Pancreas (tissue), 10 donors: ENCODE data around the gene HINT2. TPM values are rescaled to one million over a fixed set of nuclear protein-coding genes. Genes with fewer than 3 reads are reported as not detected.
A peak's percentile ranks its signal among the peaks of the same experiment; 100 is the strongest.

Experiments used
- ATAC-seq, 4 donors: fragments of 200-7000 bp; cut with Tn5 transposase; one replicate each; pipeline versions ENCODE4 v1.8.0 to v1.9.1; 2020; ENCODE audit warnings: mild to moderate bottlenecking in 4 of 4, moderate library complexity in 4 of 4
- DNase-seq, 6 donors: peaks; one replicate each; pipeline ENCODE4 v3.0.0-alpha.2; 2020
- FAIRE-seq: peaks from 2 replicates; lab custom pipeline; 2012; peaks lifted over from hg19 to GRCh38; lab: Jason Lieb, UNC
- H3K27ac ChIP-seq, 4 donors: fragments of 200-600 bp; sonication (generic); 1 replicate in 3 of 4; 2 replicates in 1 of 4; pipeline versions ENCODE4 v1.5.0 to v1.8.0; 2020
- H3K27me3 ChIP-seq, 4 donors: fragments of 200-600 bp; one replicate each; pipeline ENCODE4 v1.8.0; 2021
- H3K36me3 ChIP-seq, 3 donors: fragments of 200-600 bp; sonication (generic) in 1 of 3; one replicate each; pipeline versions ENCODE4 v1.5.0 to v1.8.0; 2020 to 2021
- H3K4me1 ChIP-seq, 3 donors: fragments of 200-600 bp; one replicate each; pipeline ENCODE4 v1.8.0; 2021
- H3K4me3 ChIP-seq, 4 donors: fragments of 200-600 bp; sonication (generic) in 2 of 4; one replicate each; pipeline versions ENCODE4 v1.5.0 to v1.8.0; 2020 to 2021
- H3K9me3 ChIP-seq, 4 donors: fragments of 200-600 bp; one replicate each; pipeline ENCODE4 v1.8.0; 2021
- CTCF ChIP-seq, 4 donors: fragments of 200-600 bp; sonication (generic) in 3 of 4; IDR thresholded peaks; one replicate each; pipeline versions ENCODE4 v1.5.0 to v1.8.0; 2021; ENCODE audit warnings: antibody characterized with exemption in 4 of 4
- WGBS, 2 donors: extraction: QIAGEN DNeasy Blood & Tissue Kit; methylation state at CpG; one replicate each; pipeline ENCODE4 v1.1.7; 2013; 5-methylcytosine and 5-hydroxymethylcytosine counted together
- intact Hi-C, 3 donors: fragments of 100-400 bp; cut with DNase I; formaldehyde crosslinking; loops; one replicate each; pipeline versions ENCODE4 v1.11.1 to v1.14.2; 2022
- polyA plus RNA-seq, 2 donors: library from polyadenylated mRNA; stranded (reverse); fragments of 200-250 nt; gene quantifications; one replicate each; pipeline ENCODE4 v1.2.3, GENCODE V29; 2013
- total RNA-seq, 6 donors: library from RNA; stranded (reverse); fragmentation: NEBNext Ultra II Directional in 4 of 6; extraction: Animal tissue kit (Norgen Biotek cat#: 25700) in 4 of 6; gene quantifications; one replicate each; pipeline versions ENCODE4 v1.2.1 to v1.2.4, GENCODE V29; 2021 to 2023
- donor health status: healthy with polysubstance abuse.
- donor health status: DM: no; HTN: no; CAD: no; lungs with moderate emphysema.
- donor health status: DM: no; HTN: no; CAD: no.
- donor health status: control.
- donor health status: control.
- donor health status: Bipolar disorder and iron deficiency.
- donor health status: DM: yes; HTN: yes; CAD: no.
- donor health status: DM: no; HTN: no; CAD: no.
- donor health status: DM: no; HTN: no; CAD: no.
- donor health status: DM: yes; HTN: yes; CAD: no.

Gene HINT2
- total and polyA plus RNA-seq, 8 donors = 20.6 to 64.2 (median 34.0) TPM

DNA sequence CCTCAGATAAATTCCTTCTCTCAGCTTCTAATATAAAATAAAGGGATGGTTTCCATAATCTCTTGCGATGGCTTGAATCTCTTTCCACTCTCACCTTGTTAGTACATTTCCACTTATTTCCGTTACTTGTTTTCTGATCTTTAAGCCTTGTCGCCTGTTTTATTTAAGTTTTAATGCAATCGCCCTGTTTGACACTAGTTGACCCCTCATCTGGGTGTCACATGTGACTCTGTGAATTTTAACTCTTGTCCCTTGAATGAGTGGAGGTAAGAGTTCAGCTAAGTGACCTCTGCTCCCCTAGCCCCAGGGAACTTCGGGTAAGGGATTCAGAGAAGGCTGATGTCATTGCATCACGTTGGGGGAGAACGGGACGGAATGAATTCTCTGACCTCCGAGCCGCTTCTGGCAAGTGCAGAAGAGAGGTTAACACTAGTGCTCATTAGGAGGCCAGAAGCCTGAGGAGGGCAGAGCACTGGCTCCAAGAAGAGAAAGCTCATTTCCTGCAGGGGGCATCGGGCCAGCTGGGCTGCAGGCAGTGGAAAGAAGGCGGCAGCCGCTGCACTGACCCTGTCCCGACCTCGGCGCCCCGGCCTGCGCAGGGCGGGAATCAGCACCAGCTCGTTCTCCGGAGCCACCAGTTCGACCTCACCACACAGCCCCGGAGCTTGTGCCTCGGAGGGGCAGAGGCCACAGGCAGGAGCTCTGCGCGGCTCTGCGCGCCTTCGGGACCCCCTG is 569 bp downstream of the HINT2 start:
- 4 to 6% methylated on average over 29 of the region's 29 CpGs for WGBS, 2 donors
- FAIRE-seq (no peak), ATAC-seq (peak; percentile 33 to 62 (median 46)), DNase-seq (peak; percentile 59 to 85 (median 74))
- intact Hi-C loops = loop anchor here in 1 of 3 donors (10.0 kb wide), 1 partner anchor 59 kb away; the partner anchor contains the start of gene MSMP
- TF ChIP-seq CTCF (IDR thresholded peaks at IDR 0.05) = no peak
- H3K4me1 ChIP-seq = peaks cover 0 to 20% (median 9%) of the 10 kb centered on the region in 3 donors
- no peaks in the 10 kb centered on the region for H3K27me3 ChIP-seq
- no peaks in the 10 kb centered on the region for H3K36me3 ChIP-seq
- peak overlapping the region; percentile 92 to 100 (median 97) for H3K27ac ChIP-seq
- no peaks in the 10 kb centered on the region for H3K9me3 ChIP-seq
- peak overlapping the region; percentile 39 to 97 (median 84) for H3K4me3 ChIP-seq

DNA sequence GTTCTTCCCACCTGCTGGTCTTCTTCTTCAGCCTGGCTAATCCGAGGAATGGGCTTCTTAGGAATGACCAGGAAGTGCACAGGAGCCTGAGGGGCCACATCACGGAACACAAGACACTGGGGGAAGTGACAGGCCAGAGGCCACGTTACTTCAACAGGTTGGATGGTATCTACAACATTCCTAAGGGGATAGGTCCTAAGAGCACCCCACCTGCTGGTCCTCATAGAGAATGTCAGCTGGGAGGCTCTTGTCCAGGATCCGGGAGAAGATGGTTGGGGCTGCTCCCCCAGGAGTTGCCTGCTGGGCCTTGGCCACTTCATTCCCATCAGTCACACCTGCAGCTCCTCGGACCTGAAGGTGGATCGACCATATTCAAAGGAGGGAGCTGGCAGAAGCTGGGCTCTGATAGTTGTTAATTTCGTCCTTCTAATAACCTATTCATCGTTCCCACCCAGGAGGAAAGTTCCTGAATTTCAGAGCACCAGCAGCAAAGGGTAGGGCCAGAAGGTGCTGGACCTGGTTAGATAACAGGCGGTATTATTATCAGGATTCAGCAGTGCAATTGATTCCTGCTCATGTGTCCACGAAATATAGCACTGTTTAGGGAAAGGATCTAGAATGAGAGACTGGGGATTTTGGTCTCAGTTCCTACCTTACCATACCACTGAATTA is 1.3 kb downstream of the HINT2 start:
- DNase-seq (no peak), FAIRE-seq (no peak), ATAC-seq (no peak)
- Histone ChIP-seq H3K9me3 (no peaks in the 10 kb centered on the region), H3K4me3 (peak overlapping the region in 2 of 4 donors; percentile 80 to 89), H3K4me1 (peaks cover 0 to 20% (median 9%) of the 10 kb centered on the region in 3 donors), H3K36me3 (no peaks in the 10 kb centered on the region), H3K27me3 (no peaks in the 10 kb centered on the region), H3K27ac (peak overlapping the region; percentile 92 to 100 (median 97))
- WGBS, 2 donors = 52 to 56% methylated on average over 10 of the region's 10 CpGs
- intact Hi-C loops = loop anchor here in 1 of 3 donors (10.0 kb wide), 1 partner anchor 59 kb away; the partner anchor contains the start of gene MSMP
- TF ChIP-seq CTCF (IDR thresholded peaks at IDR 0.05) = no peak

DNA sequence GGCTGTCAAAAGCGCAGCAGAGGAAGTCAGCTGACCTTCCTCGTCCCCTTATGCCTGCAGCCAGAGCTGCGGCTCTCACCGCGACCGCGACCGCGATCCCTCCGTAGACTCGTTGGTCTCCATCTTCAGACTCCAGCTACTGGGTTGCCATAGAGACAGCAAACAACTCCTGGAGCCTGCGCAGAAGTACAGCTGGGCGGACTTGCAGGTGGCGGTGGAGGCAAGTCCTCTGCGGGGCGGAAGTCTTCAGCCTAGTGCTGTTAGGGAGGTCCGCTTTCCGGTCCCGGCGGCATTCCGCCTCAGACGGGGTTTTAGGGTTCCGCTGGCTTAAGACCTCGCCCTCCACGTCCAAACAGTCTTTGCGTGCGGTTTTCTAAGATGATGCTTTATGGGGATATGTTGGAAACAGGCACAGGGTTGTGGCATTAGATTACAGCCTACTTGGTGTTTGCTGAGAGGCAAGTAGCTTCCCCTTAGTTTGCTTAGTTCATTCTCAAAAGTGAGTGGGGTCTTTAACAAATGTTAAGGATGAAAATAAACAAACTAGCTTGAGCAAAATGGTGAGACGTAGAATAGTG is 2.7 kb downstream of the HINT2 start, which contains the start of gene SPAG8:
SPAG8 (minus strand) TSS at position 238 of the 578 bp plus-strand sequence; CDS start at position 123, 115 bp downstream.
- ATAC-seq = peak; percentile 68 to 79 (median 73)
- FAIRE-seq = no peak
- no peak for TF ChIP-seq CTCF (IDR thresholded peaks at IDR 0.05)
- peak within 1 kb of the TSS; percentile 13 to 43 (median 36) for H3K4me3 ChIP-seq
- no peaks in the 10 kb centered on the region for H3K36me3 ChIP-seq
- peak within 1 kb of the TSS; percentile 11 to 71 (median 41) for H3K27ac ChIP-seq
- H3K4me1 ChIP-seq = peaks cover 0 to 20% (median 9%) of the 10 kb centered on the region in 3 donors
- DNase-seq = peak; percentile 84 to 98 (median 94)
- no peaks in the 10 kb centered on the region for H3K27me3 ChIP-seq
- H3K9me3 ChIP-seq = no peaks in the 10 kb centered on the region
- WGBS, 2 donors = 1 to 2% methylated on average over 28 of the region's 28 CpGs
- intact Hi-C loops = loop anchor here in 1 of 3 donors (10.0 kb wide), 1 partner anchor 57 kb away; the partner anchor contains the start of gene MSMP

DNA sequence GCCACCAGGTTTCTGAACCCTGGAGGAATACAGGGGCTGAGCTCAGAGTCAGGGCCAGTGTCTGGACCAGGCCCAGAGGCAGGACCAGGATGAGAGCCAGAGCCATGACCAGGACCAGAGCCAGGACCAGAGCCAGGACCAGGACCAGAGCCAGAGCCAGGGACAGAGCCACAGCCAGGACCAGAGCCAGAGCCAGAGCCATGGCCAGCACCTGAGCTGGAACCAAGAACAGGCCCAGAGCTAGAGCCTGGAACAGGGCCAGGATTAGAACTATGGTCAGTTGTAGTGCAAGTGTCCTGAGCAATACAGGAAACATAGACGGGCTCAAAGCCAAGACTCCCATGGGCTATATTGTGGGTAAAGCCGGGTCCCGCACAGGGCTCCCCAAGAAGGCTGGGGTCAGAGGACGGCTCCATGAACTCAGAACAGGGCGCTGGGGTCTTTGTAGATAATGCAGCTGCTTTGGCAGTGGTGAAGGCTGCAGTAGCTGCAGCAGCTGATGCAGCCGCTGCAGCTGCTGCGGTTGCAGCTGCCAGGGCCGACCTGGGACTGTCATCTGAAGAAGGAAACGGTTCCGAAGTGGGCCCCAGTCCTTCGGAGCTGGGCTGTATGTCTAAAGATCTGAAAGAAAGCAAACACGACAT is 3.3 kb downstream of the HINT2 start:
- H3K4me1 ChIP-seq = peaks cover 0 to 20% (median 9%) of the 10 kb centered on the region in 3 donors
- H3K36me3 ChIP-seq = peaks cover 0 to 3% (median 0%) of the 10 kb centered on the region in 3 donors
- H3K27me3 ChIP-seq = no peaks in the 10 kb centered on the region
- H3K4me3 ChIP-seq = peak overlapping the region; percentile 13 to 43 (median 36)
- DNase-seq (peak in 5 of 6 donors; percentile 47 to 84 (median 63)), FAIRE-seq (no peak), ATAC-seq (peak in 1 of 4 donors; percentile 2)
- 12 to 14% methylated on average over 12 of the region's 12 CpGs for WGBS, 2 donors
- H3K9me3 ChIP-seq = no peaks in the 10 kb centered on the region
- no peak for TF ChIP-seq CTCF (IDR thresholded peaks at IDR 0.05)
- intact Hi-C loops = loop anchor here in 1 of 3 donors (10.0 kb wide), 1 partner anchor 57 kb away; the partner anchor contains the start of gene MSMP
- peak overlapping the region in 3 of 4 donors; percentile 11 to 71 (median 29) for H3K27ac ChIP-seq
